HG02588 (cell line): ENCODE measurements around the gene CYB5A.
A peak's percentile ranks its signal among the peaks of the same experiment; 100 is the strongest.
"Not testable (repeated sequence)": the region's sequence is repeated elsewhere in the genome, so short reads cannot be mapped to it uniquely, and the experiment has no call there.

Source experiments
- ATAC-seq: cut with Tn5 transposase; IDR thresholded peaks from one replicate; pipeline ENCODE4 v1.9.1; 2021; ENCODE audit warnings: mild to moderate bottlenecking, moderate library complexity; ENCODE audit not compliant: unreplicated experiment

Gene CYB5A

GRCh38 chr18:74291771-74292540 lies at the start of gene CYB5A:
TSS of gene CYB5A (minus strand) at chr18:74291963. CDS start at chr18:74291875, 88 bp downstream.
- ATAC-seq = peak; percentile 99

- ATAC-seq = no peak
These were observed 46.1 kb upstream of the CYB5A start for GRCh38 chr18:74337912-74338309.

DNA sequence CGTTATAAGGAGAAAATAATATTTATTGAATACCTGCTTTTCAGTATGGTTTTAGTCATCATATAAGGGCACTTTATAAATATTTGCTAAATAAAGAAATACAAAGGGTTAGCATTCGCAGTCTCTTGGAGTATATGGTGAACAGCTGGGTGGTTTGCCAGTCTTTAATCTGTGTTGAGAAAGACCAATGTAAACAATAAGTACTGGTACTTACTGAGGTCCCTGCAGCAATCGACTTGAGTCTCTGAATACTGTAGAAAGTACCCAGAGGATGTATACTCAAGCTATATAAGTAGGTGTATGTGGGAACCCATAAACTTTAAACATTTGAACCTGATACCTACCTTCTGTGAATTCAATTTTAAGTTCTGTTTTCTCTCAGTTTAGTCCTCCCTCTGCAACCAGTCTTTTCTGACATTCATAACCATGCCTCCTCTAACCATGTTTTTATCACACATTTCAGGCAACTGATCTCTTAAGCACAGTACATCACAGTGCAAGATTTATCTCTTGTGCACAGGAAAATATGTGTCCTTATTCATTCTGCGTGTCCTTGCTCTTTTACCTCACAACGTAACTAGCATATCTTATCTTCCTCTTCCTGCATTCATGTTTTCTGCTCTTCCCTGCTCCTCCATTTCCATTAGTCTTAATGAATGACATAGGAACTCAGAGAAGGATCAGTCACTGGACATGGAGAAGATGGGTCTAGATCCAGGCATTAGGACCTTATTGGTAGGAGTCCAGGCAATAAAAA lies 45.6 kb upstream of the CYB5A start:
- ATAC-seq = no peak

- ATAC-seq = no peak
These were observed 44.9 kb upstream of the CYB5A start for GRCh38 chr18:74336656-74337055.

GRCh38 chr18:74334242-74334893 lies 42.6 kb upstream of the CYB5A start:
- no peak for ATAC-seq

- ATAC-seq = no peak
These were observed 41.3 kb upstream of the CYB5A start for GRCh38 chr18:74333091-74333490.

- ATAC-seq = no peak
These were observed 39.6 kb upstream of the CYB5A start for GRCh38 chr18:74331404-74331803.

DNA sequence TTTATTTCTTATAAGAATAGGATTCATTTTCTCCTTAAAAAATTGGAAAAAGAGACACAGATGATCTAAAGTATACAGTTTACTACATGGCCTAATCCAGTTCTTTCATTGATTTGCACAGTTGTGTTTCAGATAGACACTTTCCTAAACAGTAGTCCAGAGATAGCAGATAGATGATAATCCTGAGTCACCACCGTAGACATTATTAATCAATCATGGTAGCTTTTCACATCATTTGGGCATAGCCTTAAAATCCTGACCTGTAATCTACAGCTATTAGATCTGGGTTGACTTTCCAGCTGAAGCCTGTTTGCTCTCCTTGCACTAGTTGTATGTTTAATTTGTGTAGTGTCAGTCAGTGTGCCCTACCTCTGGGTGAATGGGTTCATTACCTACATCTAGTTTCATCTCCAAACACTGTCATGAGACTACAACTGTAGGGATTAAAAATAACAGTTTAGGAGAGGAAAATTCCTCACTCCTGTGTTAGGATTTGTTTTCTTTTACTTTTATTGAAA lies 38.0 kb upstream of the CYB5A start:
- no peak for ATAC-seq

- ATAC-seq = no peak
These were observed 36.4 kb upstream of the CYB5A start for GRCh38 chr18:74328206-74328605.

DNA sequence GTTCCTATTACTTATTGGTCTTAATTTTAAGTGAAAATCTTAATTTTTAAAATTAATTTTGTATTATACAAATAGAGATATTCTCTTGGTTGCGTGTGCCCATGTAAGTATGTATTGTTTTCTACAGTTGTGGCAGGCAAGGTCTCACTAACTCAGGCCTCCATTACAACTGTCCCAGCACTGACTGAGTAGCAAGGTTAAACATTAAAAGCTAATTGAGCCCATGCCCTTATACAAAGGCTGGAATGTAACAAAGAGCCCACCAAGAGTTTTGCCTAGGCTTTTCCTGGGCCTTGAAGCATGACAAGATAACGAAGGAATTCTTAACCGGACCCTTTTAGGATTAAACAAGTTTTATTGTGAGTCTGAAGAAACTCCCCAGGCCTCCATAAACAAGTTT lies 35.0 kb upstream of the CYB5A start:
- ATAC-seq = not testable (repeated sequence)

DNA sequence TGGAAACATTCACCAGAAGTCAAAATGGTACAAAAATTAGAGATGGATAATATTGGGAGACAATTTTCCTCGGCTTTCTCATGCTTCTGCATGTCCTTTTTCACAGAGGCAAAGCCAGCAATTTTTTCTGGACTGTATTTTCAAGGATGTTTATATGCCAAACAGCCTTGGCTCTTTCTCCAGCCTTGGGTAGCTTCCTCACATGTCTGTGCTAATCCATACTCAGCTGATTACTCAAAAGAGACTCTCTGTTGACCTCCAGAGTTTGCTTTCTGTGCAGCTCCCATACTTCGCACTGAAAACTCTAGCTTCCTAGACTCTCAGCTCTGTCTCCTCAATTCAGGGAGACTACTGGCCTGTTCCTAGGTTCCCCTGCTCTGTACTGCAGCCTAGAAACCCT lies 34.5 kb upstream of the CYB5A start:
- no peak for ATAC-seq

DNA sequence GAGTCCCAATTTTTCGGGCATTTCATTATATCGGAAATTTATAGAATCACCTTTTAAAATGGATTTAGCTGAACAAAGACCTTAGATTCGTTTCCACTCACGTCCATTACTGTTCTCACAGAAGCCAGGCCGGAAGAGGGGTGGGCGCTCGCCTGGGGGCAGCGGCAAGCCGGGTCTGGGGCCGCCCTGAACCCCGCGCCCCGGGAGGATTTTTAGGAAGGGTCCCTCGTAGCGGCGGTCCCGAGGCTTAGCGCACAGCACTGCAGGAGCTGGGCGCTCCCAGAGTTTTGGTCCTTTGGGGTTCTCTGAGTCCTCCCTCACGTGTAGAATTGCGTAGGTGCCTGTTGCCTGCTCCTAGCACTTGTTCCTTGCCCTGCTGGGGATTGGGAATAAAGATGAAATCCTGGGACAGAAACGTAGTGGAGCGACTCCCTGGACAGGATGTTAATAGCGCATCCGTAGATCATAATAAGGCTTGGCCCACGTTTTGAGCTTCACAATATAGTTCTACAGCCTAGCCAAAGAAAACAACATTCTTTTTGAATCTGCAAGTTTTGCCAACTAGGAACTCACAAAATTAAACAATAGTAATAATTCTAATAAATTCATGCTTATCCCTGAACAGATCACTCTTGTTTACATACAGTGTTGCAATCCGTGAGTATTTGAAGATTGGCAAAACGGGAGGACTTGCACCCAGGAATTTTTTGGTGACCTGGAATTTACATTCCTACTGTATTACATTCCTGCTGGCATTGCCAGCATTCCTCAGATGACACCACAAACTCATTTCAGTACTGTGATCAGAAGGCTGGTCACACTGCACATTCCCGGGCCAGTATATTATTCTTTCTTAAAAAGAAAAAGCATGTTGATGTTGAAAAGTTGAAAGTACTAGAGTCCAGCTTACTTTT lies 24.8 kb upstream of the CYB5A start:
- ATAC-seq = no peak

- ATAC-seq = no peak
These were observed 23.9 kb upstream of the CYB5A start, which contains the start of gene C18orf63 for GRCh38 chr18:74315464-74316256. TSS of gene C18orf63 (plus strand) at chr18:74315839. CDS start at chr18:74317866, 2,027 bp downstream.

DNA sequence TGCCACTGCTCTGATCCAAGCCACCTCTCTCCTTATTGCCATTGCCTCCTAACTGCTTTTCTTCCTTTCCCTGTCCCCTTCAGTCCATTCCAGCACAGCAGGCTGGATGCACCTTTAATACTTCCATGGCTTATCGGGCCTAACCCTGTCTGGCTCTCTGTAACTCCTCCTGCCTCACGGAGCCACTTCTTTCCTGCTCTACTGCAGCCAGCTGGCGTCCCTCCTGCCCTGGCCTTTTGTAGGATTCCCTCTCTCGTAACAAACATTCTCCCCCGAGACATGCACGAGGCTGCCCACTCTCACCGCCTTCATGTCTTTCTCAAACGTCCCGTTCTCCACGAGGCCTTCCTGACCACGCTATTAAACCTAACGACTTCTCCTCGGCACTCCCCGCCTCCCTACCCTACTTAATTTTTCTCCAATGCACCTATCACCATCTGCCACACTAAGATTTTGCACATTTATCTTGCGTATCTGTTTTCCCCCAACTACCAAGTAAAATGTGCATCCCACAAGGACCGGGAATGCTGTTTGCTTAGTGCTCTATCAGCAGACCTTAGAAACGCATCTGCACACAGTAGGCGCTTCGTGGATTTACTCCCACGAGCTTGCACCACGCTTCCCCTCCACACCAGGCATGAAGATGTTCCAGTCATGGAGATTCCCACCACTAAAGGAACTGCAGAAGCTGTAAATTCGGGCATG lies 23.1 kb upstream of the CYB5A start:
- ATAC-seq = no peak

- ATAC-seq = no peak
These were observed 19.2 kb upstream of the CYB5A start for GRCh38 chr18:74311000-74311399.

- peak; percentile 96 for ATAC-seq
These were observed 18.6 kb upstream of the CYB5A start for GRCh38 chr18:74310411-74310810.

GRCh38 chr18:74303936-74304335 lies 12.2 kb upstream of the CYB5A start:
- ATAC-seq = no peak

GRCh38 chr18:74303306-74303705 lies 11.5 kb upstream of the CYB5A start:
- no peak for ATAC-seq

DNA sequence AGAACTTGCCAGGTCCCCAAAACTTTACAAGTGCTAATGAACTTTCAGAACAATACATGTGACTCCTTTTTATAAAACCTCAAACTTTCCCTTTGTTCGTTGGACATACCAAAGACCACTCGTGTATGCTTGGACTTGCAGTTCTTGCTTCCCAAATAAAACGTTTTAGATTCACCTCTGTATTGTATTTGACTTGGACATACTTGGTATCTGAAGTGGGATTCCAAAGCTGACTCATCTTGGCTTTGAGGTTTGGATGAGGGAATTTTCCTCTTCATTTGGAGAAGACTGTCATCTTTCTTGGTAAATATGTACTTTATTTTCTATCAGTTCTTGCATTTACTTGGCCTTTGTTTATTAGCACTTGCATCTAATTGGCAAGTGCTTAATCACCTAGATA lies 8.0 kb upstream of the CYB5A start:
- no peak for ATAC-seq
